SU-DHL-6 (cell line): ENCODE results near the gene NIFK.
"Not testable (repeated sequence)": the region's sequence is repeated elsewhere in the genome, so short reads cannot be mapped to it uniquely, and the experiment has no call there.

Experiments
- H2AFZ ChIP-seq: fragments of 200-600 bp; sonication (generic); 2 replicates; pipeline ENCODE4 v1.6.1; 2014; ENCODE audit warnings: low read depth, mild to moderate bottlenecking, moderate library complexity, mixed read lengths, antibody characterized with exemption, low read length; ENCODE audit not compliant: severe bottlenecking
- H3F3A ChIP-seq: fragments of 200-600 bp; shearing (Covaris generic); 2 replicates; pipeline ENCODE4 v1.6.0; 2016; ENCODE audit warnings: antibody characterized with exemption, mild to moderate bottlenecking; ENCODE audit not compliant: insufficient read depth
- H3K27ac ChIP-seq: fragments of 200-600 bp; sonication (generic); 2 replicates; pipeline ENCODE4 v1.5.1; 2016; ENCODE audit warnings: low read depth, mild to moderate bottlenecking, low read length, moderate library complexity, mixed read lengths
- H3K27me3 ChIP-seq: fragments of 200-600 bp; sonication (generic), shearing (Covaris generic); 2 replicates; pipeline ENCODE4 v1.6.0; 2014; ENCODE audit warnings: mild to moderate bottlenecking, low read length
- H3K36me3 ChIP-seq: fragments of 200-600 bp; sonication (generic); 2 replicates; pipeline ENCODE4 v1.6.1; 2014; ENCODE audit warnings: mild to moderate bottlenecking, low read length, mixed read lengths
- H3K4me2 ChIP-seq: fragments of 300-600, 200-600 bp; shearing (Covaris generic), sonication (generic); 2 replicates; pipeline ENCODE4 v1.6.0; 2014; ENCODE audit warnings: low read length, low read depth, mild to moderate bottlenecking; ENCODE audit not compliant: poor library complexity, severe bottlenecking
- H3K4me3 ChIP-seq: fragments of 200-600 bp; sonication (generic); 2 replicates; pipeline ENCODE4 v1.5.1; 2014; ENCODE audit warnings: antibody characterized with exemption, low read length, mild to moderate bottlenecking, mixed read lengths; ENCODE audit not compliant: insufficient read depth, poor library complexity, severe bottlenecking
- H3K79me2 ChIP-seq: fragments of 200-600 bp; sonication (generic); 2 replicates; pipeline ENCODE4 v1.6.1; 2014; ENCODE audit warnings: mild to moderate bottlenecking, low read length, moderate library complexity; ENCODE audit not compliant: insufficient read depth
- H3K9ac ChIP-seq: fragments of 200-600 bp; sonication (generic); 2 replicates; pipeline ENCODE4 v1.7.0; 2014; ENCODE audit warnings: mild to moderate bottlenecking, low read length
- H3K9me2 ChIP-seq: fragments of 200-600 bp; sonication (generic); replicated peaks from 2 replicates; pipeline ENCODE4 v1.6.1; 2014; ENCODE audit warnings: low read length; ENCODE audit not compliant: insufficient read depth
- H3K9me3 ChIP-seq: fragments of 200-600 bp; sonication (generic); 2 replicates; pipeline ENCODE4 v1.6.1; 2014; ENCODE audit warnings: low read length, mixed read lengths; ENCODE audit not compliant: insufficient read depth
- H4K20me1 ChIP-seq: fragments of 200-600 bp; sonication (generic); 2 replicates; pipeline ENCODE4 v1.6.1; 2014; ENCODE audit warnings: low read depth, mild to moderate bottlenecking, antibody characterized with exemption, low read length, moderate library complexity, mixed read lengths
- EZH2phosphoT487 ChIP-seq: fragments of 200-600 bp; sonication (generic), shearing (Covaris generic); conservative IDR thresholded peaks from 2 replicates; pipeline ENCODE4 v1.6.1; 2018; ENCODE audit warnings: mild to moderate bottlenecking, antibody characterized with exemption, low read length, moderate library complexity, mixed read lengths
- TF ChIP-seq, protein P1 (sequence below): fragments of 200-600 bp; sonication (generic); IDR thresholded peaks from one replicate; pipeline ENCODE4 v1.5.1; 2017; ENCODE audit warnings: antibody characterized with exemption, mild to moderate bottlenecking, low read length, moderate library complexity; ENCODE audit not compliant: insufficient read depth, poor library complexity, severe bottlenecking

Gene NIFK

DNA sequence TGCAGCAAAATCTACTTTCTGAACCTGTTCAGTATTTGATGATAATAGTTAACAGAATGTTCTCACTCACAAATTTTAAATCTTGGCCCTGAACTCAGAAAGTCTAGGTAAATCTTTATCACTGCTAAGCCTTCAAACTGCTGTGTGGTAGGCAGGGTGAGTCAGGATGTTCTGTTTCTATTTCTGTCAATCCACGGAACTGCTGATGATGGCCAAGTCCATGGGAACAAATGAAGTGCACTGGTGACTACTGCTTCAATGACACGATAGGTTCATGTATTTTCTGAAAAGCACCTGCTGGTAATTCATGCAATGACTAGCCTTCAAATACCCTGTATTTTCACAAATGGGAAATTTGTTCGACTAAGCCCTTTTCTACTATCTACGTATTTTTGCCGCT lies 14.2 kb downstream of the NIFK start:
- H3K27ac ChIP-seq, result no peak overlapping the region

DNA sequence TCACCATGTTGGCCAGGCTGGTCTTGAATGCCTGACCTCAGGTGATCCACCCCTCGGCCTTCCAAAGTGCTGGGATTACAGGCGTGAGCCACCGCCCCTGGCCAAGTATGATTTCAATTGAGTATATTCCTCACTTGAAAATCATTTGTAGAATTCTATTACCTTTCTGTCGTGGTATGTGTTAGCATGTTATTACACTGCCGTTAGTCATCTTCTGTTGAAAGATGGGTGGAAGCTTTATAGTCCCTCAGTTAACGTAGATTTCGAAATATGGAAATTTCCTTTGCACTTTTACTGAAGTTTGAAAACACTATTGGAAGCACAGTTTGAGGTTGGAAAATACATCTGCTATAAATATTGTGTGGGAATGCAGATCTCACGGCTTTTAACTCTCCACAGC lies 14.7 kb downstream of the NIFK start:
- Histone ChIP-seq H3K27me3 (no peaks in the 10 kb centered on the region), H3K9me3 (no peaks in the 10 kb centered on the region), H4K20me1 (no peaks in the 10 kb centered on the region), H3K27ac (no peak overlapping the region), H3K9me2 (no peaks in the 10 kb centered on the region), H3K79me2 (no peaks in the 10 kb centered on the region), H3K4me3 (no peak overlapping the region), H3F3A (peaks cover 22% of the 10 kb centered on the region), H2AFZ (no peak overlapping the region), H3K9ac (no peak overlapping the region), H3K36me3 (peaks cover 2% of the 10 kb centered on the region), H3K4me2 (no peak overlapping the region)
- no peak for TF ChIP-seq EZH2phosphoT487
- TF ChIP-seq, protein P1, sequence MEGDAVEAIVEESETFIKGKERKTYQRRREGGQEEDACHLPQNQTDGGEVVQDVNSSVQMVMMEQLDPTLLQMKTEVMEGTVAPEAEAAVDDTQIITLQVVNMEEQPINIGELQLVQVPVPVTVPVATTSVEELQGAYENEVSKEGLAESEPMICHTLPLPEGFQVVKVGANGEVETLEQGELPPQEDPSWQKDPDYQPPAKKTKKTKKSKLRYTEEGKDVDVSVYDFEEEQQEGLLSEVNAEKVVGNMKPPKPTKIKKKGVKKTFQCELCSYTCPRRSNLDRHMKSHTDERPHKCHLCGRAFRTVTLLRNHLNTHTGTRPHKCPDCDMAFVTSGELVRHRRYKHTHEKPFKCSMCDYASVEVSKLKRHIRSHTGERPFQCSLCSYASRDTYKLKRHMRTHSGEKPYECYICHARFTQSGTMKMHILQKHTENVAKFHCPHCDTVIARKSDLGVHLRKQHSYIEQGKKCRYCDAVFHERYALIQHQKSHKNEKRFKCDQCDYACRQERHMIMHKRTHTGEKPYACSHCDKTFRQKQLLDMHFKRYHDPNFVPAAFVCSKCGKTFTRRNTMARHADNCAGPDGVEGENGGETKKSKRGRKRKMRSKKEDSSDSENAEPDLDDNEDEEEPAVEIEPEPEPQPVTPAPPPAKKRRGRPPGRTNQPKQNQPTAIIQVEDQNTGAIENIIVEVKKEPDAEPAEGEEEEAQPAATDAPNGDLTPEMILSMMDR, result no peak

More for the DNA sequence above, 14.2 kb downstream of the NIFK start:
- Histone ChIP-seq H3F3A (peaks cover 26% of the 10 kb centered on the region), H3K27me3 (no peaks in the 10 kb centered on the region), H3K4me3 (no peak overlapping the region), H3K4me2 (no peak overlapping the region), H4K20me1 (no peaks in the 10 kb centered on the region), H3K36me3 (peaks cover 7% of the 10 kb centered on the region), H3K9me3 (no peaks in the 10 kb centered on the region), H3K9me2 (no peaks in the 10 kb centered on the region), H2AFZ (no peak overlapping the region), H3K79me2 (no peaks in the 10 kb centered on the region), H3K9ac (no peak overlapping the region)
- TF ChIP-seq, protein P1, result no peak
- no peak for TF ChIP-seq EZH2phosphoT487

DNA sequence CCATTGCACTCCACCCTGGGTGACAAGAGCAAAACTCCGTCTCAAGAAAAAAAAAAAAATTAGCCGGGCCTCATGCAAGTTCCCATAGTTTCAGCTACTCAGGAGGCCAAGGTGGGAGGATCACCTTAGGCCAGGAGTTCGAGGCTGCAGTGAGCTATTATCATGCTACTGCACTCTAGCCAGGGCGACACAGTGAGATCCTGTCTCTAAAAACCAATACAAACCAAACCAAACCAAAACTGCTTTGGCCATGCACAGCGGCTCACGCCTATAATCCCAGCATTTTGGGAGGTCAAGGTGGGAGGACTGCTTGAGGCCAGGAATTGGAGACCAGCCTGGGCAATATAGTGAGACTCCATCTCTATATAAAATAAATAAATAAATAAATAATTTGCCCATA lies 19.1 kb downstream of the NIFK start:
- H3K4me3 ChIP-seq, result no peak overlapping the region
- no peak overlapping the region for H2AFZ ChIP-seq
- no peaks in the 10 kb centered on the region for H3K9me3 ChIP-seq
- no peaks in the 10 kb centered on the region for H3K36me3 ChIP-seq
- no peak overlapping the region for H3K27ac ChIP-seq
- H4K20me1 ChIP-seq, result no peaks in the 10 kb centered on the region
- no peaks in the 10 kb centered on the region for H3K79me2 ChIP-seq
- H3F3A ChIP-seq, result peaks cover 6% of the 10 kb centered on the region; the same call in 1 of the 2 replicates
- no peaks in the 10 kb centered on the region for H3K9me2 ChIP-seq
- TF ChIP-seq, protein P1, result no peak
- TF ChIP-seq EZH2phosphoT487, result no peak
- no peak overlapping the region for H3K4me2 ChIP-seq
- no peaks in the 10 kb centered on the region for H3K27me3 ChIP-seq
- H3K9ac ChIP-seq, result no peak overlapping the region

DNA sequence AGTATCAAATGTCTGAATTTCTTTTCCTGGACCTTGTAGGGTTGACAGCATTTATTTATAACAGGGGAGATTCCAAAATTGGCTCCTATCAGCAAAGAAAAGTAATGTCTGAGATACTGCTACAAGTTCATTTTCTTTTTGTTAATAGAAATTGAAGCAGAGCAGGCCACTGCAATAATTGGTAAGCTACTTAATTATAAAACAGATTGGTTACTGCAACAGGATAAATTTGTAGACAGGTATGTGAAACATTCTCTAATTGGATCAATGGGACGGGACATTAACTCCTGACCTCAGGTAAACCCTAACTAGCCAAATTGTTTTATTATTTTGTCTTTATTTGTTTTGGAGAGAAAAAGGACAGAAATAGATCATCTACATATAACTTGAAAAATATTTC lies 20.5 kb downstream of the NIFK start:
- no peaks in the 10 kb centered on the region for H4K20me1 ChIP-seq
- TF ChIP-seq EZH2phosphoT487, result no peak
- TF ChIP-seq, protein P1, result no peak

DNA sequence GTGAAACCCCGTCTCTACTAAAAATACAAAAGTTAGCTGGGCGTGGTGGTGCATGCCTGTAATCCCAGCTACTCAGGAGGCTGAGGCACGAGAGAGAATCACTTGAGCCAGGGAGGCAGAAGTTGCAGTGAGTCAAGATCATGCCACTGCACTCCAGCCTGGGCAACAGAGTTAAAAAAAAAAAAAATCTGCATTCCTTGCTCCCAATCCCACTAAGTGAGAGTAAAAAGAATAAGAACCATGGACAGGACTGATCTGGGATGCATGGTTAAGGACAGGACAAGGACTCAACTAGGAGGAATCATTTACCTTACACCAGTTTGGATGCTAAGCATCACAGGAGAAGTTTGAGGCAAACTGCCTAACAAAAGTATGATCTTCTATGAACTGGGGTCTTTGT lies 25.2 kb downstream of the NIFK start:
- not testable (repeated sequence) for H3F3A ChIP-seq, H3K27ac ChIP-seq, H4K20me1 ChIP-seq, H3K4me3 ChIP-seq, H3K36me3 ChIP-seq, H3K9me2 ChIP-seq, H3K27me3 ChIP-seq, H3K4me2 ChIP-seq, H3K9me3 ChIP-seq, H2AFZ ChIP-seq, H3K79me2 ChIP-seq, H3K9ac ChIP-seq

More for the DNA sequence above, 20.5 kb downstream of the NIFK start:
- Histone ChIP-seq H3K4me3 (no peak overlapping the region), H3K27me3 (no peaks in the 10 kb centered on the region), H2AFZ (no peak overlapping the region), H3F3A (no peaks in the 10 kb centered on the region), H3K27ac (no peak overlapping the region), H3K36me3 (no peaks in the 10 kb centered on the region), H3K79me2 (no peaks in the 10 kb centered on the region), H3K4me2 (no peak overlapping the region), H3K9me3 (no peaks in the 10 kb centered on the region), H3K9ac (no peak overlapping the region), H3K9me2 (no peaks in the 10 kb centered on the region)
